Nephron (organoid): ENCODE data around the gene C10orf143.

Source experiments
- H3K27ac Mint-ChIP-seq, 3 experiments: 2 replicates each; pipeline ENCODE4 v1.8.0; 2020; ENCODE audit warnings: mixed read lengths in 3 of 3, mild to moderate bottlenecking in 2 of 3, moderate library complexity in 1 of 3
- H3K27me3 Mint-ChIP-seq: 2 replicates; pipeline ENCODE4 v1.8.0; 2021; ENCODE audit warnings: low read depth, mild to moderate bottlenecking, moderate library complexity, mixed read lengths
- H3K36me3 Mint-ChIP-seq: 2 replicates; pipeline ENCODE4 v1.8.0; 2020; ENCODE audit warnings: low read depth, mixed read lengths
- H3K4me1 Mint-ChIP-seq: 2 replicates; pipeline ENCODE4 v1.8.0; 2020; ENCODE audit warnings: mixed read lengths
- H3K4me3 Mint-ChIP-seq, 3 experiments: 2 replicates each; pipeline ENCODE4 v1.8.0; 2020; ENCODE audit warnings: mild to moderate bottlenecking in 3 of 3, mixed read lengths in 3 of 3, moderate library complexity in 2 of 3
- H3K9me3 Mint-ChIP-seq: 2 replicates; pipeline ENCODE4 v1.8.0; 2020; ENCODE audit warnings: mixed read lengths
- CTCF ChIP-seq, 3 experiments: fragments of 200-600 bp; sonication (generic); IDR thresholded peaks; one replicate each; pipeline ENCODE4 v1.5.0; 2021; ENCODE audit warnings: antibody characterized with exemption in 3 of 3; ENCODE audit not compliant: unreplicated experiment in 3 of 3

C10orf143 gene

GRCh38 chr10:130061760-130062159 is 48.9 kb downstream of the C10orf143 start:
- Mint-ChIP-seq H3K4me3 (no peak overlapping the region), H3K36me3 (no peaks in the 10 kb centered on the region), H3K9me3 (peaks cover 4% of the 10 kb centered on the region), H3K27me3 (peaks cover 4% of the 10 kb centered on the region), H3K4me1 (no peaks in the 10 kb centered on the region), H3K27ac (no peak overlapping the region)
- no peak for TF ChIP-seq CTCF (IDR thresholded peaks at IDR 0.05; ENCODE audit: unreplicated experiment in 3 of 3)

GRCh38 chr10:130054021-130054420 is 56.6 kb downstream of the C10orf143 start:
- no peaks in the 10 kb centered on the region for H3K36me3 Mint-ChIP-seq
- H3K9me3 Mint-ChIP-seq, result peaks cover 13% of the 10 kb centered on the region
- peaks cover 4% of the 10 kb centered on the region for H3K27me3 Mint-ChIP-seq
- no peak overlapping the region for H3K27ac Mint-ChIP-seq
- no peaks in the 10 kb centered on the region for H3K4me1 Mint-ChIP-seq
- H3K4me3 Mint-ChIP-seq, result no peak overlapping the region
- no peak for TF ChIP-seq CTCF (IDR thresholded peaks at IDR 0.05; ENCODE audit: unreplicated experiment in 3 of 3)

GRCh38 chr10:130053561-130053960 is 57.1 kb downstream of the C10orf143 start:
- Mint-ChIP-seq H3K4me3 (no peak overlapping the region), H3K4me1 (no peaks in the 10 kb centered on the region), H3K27me3 (peaks cover 2% of the 10 kb centered on the region), H3K9me3 (peaks cover 13% of the 10 kb centered on the region), H3K27ac (no peak overlapping the region), H3K36me3 (no peaks in the 10 kb centered on the region)
- TF ChIP-seq CTCF (IDR thresholded peaks at IDR 0.05; ENCODE audit: unreplicated experiment in 3 of 3), result no peak

- Mint-ChIP-seq H3K4me1 (no peaks in the 10 kb centered on the region), H3K9me3 (peaks cover 12% of the 10 kb centered on the region), H3K27me3 (peaks cover 7% of the 10 kb centered on the region), H3K4me3 (no peak overlapping the region), H3K36me3 (no peaks in the 10 kb centered on the region), H3K27ac (no peak overlapping the region)
- no peak for TF ChIP-seq CTCF (IDR thresholded peaks at IDR 0.05; ENCODE audit: unreplicated experiment in 3 of 3)
Observed at GRCh38 chr10:130052193-130052592, 58.4 kb downstream of the C10orf143 start.

- Mint-ChIP-seq H3K27me3 (peaks cover 14% of the 10 kb centered on the region), H3K4me1 (no peaks in the 10 kb centered on the region), H3K27ac (no peak overlapping the region), H3K4me3 (no peak overlapping the region), H3K9me3 (peaks cover 10% of the 10 kb centered on the region), H3K36me3 (no peaks in the 10 kb centered on the region)
- no peak for TF ChIP-seq CTCF (IDR thresholded peaks at IDR 0.05; ENCODE audit: unreplicated experiment in 3 of 3)
Observed at GRCh38 chr10:130050721-130051120, 59.9 kb downstream of the C10orf143 start.

GRCh38 chr10:130049987-130050386 is 60.6 kb downstream of the C10orf143 start:
- Mint-ChIP-seq H3K36me3 (no peaks in the 10 kb centered on the region), H3K27ac (no peak overlapping the region), H3K9me3 (peaks cover 8% of the 10 kb centered on the region), H3K27me3 (peaks cover 14% of the 10 kb centered on the region), H3K4me1 (no peaks in the 10 kb centered on the region), H3K4me3 (no peak overlapping the region)
- TF ChIP-seq CTCF (IDR thresholded peaks at IDR 0.05; ENCODE audit: unreplicated experiment in 3 of 3), result no peak
